Superior temporal gyrus (tissue), 1 donor: ENCODE measurements around the gene THSD4.

Experiments used
- DNase-seq: peaks from one replicate; pipeline ENCODE4 v3.0.0-alpha.2; 2016; ENCODE audit errors: extremely low spot score

The THSD4 gene

DNA sequence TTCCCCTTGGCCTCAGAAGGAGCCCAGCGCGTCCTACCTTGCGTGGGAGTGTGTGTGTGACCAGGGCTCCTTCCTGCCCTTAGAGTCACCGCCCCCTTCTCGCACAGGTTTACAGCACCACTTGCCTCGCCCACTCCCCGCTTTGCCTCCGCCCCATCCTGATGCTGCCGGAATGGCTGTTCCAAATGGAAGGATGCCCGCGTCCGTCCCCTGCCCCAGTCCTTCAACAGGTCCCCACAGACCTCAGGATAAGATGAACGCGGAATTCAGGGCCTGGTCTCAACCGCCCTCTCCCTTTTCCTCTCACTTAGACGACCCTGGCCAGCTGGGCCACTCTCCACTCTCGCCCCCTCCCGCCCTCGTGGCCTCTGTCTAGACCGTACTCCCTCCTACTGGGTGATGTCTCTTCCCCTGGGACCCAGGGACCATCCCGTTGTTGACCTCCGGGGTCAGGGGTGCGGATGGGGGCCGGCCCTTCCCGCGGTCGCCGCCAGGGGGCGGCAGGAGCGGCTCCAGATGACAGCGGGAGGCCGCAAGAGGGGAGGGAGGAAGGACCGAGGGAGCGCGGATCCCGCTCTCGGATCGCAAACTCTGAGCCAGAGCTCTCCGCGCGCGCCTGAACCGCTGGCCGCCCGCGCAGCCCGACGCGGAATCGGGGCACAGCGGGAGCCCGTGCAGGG is at the start of gene THSD4:
TSS of gene THSD4 (plus strand) at position 585 of the 680 bp plus-strand sequence.
- no peak for DNase-seq

DNA sequence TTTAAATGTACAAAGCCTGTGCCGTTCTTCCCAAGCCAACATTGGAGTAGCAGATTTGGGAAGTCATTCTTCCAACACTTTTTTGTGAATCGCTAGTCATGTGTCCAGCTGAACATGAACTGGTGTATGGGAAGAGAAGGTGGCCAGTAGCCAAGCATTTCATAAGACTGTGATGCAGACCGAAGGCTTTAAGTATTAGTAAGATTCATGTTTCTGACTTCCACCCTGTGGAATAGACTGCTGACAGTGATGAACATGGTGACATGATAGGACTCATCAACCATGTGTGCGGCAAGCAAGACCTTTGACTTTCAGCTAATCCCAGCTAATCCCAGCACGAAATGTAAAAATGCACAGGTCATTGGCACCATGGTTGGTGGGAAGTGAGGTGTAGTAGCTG is 48.3 kb upstream of the THSD4 start:
- no peak for DNase-seq

DNA sequence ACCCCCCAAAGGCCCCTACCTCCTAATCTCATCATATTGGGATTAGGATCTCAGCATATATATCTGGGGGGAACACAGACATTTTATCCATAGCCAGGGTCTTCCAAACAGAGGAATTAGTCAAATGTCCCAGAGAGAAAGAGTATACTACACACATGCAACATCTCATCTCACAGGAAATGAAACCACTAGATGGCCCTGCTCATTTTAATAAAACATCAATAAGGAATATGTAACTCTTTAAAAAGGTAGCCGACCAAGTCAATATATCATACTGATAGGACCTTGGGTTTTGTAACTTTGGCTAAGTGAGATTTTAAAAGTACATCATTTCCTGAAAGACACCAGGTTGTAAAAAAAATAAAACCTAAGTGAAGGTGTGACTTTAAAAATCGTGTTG is 45.6 kb upstream of the THSD4 start:
- DNase-seq: no peak

DNA sequence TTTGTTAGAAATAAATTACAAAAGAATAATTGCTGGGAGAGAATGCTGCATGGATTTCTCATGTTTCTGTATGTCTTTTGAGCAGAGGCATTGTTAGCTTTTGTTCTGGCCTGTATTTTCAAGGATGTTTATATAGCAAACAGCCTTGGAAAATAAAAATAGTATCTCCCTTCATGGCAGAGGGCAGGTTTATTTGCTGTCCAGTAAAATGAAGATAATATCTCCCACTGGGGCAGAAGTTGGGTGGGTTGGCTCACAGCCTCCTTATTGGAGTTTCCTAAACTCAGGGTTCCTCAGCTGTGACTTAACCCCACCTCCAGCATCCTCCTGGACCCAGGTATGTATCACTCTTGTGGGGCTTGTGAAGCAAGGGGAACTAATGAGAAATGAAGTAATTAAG is 43.7 kb upstream of the THSD4 start:
- DNase-seq: no peak

GRCh38 chr15:71072423-71072822 is 42.8 kb upstream of the THSD4 start:
- DNase-seq: no peak

DNA sequence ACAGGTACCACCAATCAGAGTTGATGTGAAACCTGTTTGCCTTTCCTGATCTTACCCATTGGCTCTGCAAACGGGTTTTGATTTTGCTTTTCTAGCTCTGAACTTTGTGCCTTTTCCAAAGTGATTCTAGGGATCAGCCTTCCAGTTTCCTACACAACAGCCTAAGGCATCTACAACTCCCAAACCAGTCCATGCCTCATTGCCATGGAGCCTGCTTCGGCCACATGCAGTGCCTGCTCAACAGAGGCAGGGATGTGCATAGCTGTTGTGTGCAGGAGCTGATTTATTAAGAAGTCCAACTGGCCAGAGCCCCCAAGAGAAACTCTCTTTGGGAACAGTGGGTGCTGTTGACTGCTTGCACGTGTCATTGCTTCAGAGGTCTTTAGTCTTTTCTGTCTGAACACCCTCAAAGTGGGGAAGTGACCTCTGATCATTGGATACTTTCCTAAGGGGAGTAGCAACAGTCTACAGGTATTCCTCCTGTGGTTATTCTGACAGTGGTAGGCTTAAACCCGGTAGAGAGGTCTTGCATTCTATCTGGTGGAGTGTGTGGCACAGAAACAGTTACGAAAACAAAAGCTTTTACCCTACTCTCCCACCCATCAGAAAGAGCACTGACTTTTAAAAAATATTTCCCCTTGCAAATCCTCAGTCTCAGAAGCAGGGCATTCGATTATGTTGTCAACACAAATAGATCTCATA is 36.6 kb upstream of the THSD4 start:
- no peak for DNase-seq

DNA sequence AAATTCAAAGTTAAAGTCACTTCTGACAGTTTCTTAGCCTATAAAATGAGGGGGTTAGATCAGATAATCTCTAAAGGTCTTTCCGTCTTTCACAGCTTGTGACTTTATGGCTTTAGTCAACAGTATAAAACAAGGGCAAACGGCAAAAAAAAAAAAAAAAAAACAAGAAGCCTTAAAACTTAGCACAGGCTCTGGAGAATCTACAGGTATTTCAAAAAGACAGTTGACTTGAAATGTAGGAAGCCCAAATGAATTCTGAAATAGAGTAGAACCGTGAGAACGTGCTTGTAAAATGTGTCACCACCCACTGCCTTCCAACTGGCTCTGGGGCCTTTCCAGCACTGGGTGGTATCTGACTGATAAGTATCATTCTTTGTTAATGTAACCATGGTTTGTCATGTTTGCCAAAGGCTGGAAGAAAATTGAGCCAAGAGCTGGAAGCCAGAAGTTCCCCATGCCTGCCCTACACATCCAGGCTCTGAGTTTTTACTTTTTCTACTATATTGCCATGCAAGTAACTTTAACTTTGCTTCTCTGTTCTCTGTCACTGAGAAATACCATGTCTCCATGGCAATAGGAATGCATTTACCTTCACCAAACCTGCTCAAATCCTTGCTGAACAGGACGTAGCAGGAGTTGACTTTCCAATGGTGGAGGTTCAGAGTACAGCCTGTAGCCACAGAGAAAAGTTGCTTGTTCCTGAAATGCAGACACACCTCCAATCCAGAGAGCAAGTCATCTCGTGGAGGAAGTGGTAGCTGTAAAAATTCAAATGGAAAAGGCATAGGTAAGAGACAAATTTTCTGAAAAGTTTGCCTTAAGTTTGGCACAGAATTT is 35.8 kb upstream of the THSD4 start:
- DNase-seq: no peak

GRCh38 chr15:71080166-71080565 is 35.1 kb upstream of the THSD4 start:
- DNase-seq: no peak

- DNase-seq: no peak
These were observed 34.6 kb upstream of the THSD4 start for GRCh38 chr15:71080705-71081104.

DNA sequence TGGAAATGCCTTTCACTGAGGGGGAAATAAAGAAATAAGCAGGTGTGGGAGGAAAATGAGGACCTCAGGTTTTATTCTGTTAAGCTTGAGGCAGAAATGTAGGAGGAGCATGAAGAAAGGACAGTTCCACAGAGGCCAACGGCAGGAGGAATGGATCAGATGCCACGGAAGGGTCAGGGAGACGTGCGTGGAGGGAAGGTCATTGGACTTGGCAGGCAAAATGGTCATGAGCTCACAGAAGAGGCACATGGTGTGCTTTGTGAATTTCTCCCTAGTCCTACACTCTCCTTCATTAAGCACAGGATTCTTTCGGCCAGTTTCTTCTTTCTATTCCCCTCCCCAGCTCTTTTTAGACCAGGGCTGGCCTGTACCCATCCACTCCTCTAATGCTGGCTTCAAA is 32.5 kb upstream of the THSD4 start:
- DNase-seq: no peak

- no peak for DNase-seq
These were observed 31.9 kb upstream of the THSD4 start for GRCh38 chr15:71083349-71083748.

GRCh38 chr15:71084264-71084663 is 31.0 kb upstream of the THSD4 start:
- DNase-seq: no peak

DNA sequence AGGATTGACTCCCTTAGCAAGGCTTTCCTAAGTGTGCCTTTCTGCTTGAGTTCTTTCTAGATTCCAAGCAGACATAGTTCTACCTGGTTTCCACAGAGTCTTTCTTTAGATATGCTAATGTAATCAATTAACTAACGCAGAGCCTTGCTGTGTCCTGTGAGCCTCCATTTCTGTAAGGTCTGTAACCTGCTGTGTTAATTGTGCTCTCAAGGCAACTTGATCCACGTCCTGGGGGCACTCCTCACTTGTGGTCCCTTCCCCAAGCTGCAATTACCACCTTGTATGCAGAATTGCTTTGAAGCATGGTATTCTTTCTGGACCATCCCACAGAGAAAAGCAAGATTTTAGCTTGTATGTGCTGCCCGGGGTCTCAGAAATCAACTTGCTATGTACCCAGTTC is 29.5 kb upstream of the THSD4 start:
- no peak for DNase-seq

DNA sequence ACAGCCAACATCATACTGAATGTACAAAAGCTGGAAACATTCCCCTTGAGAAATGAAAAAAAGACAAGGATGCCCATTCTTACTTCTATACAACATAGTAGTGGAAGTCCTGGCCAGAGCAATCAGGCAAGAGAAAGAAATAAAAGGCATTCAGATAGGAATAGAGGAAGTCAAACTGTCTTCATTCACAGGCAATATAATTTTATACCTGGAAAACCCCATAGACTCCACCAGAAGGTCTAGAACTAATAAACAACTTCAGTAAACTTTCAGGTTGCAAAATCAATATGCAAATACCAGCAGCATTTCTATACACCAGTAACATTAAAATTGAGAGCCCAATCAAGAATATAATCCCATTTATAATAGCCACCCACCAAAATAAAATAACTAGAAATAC is 27.1 kb upstream of the THSD4 start:
- no peak for DNase-seq

GRCh38 chr15:71088683-71089082 is 26.6 kb upstream of the THSD4 start:
- no peak for DNase-seq

GRCh38 chr15:71089801-71090200 is 25.5 kb upstream of the THSD4 start:
- DNase-seq: no peak

GRCh38 chr15:71091601-71092000 is 23.7 kb upstream of the THSD4 start:
- DNase-seq: no peak

DNA sequence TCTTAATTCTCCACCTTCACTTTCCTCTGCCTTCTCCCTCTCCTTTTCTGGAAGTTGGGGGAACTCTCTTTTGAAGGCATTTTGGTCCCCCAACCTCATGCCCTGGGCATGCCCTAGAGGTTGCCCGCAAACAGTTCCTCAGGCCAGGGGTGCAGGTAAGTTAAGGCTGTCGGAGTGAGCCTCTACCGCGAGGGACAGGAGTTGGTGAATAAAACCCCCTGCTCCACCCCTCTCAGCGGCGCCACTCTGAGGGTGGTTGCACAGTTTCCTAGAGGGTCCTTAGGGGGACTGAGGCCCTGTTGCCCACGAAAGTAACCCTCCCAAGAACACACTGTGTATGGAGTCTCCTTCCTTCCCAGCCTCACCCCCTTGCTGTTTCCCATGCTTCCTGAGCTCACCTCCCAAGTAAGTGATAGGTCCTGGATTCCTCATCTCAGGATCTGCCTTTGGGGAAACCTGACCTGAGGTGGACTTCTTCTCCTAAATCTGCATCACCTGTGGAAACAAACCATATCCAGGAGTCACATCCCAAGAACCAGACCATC is 23.1 kb upstream of the THSD4 start:
- DNase-seq: no peak

DNA sequence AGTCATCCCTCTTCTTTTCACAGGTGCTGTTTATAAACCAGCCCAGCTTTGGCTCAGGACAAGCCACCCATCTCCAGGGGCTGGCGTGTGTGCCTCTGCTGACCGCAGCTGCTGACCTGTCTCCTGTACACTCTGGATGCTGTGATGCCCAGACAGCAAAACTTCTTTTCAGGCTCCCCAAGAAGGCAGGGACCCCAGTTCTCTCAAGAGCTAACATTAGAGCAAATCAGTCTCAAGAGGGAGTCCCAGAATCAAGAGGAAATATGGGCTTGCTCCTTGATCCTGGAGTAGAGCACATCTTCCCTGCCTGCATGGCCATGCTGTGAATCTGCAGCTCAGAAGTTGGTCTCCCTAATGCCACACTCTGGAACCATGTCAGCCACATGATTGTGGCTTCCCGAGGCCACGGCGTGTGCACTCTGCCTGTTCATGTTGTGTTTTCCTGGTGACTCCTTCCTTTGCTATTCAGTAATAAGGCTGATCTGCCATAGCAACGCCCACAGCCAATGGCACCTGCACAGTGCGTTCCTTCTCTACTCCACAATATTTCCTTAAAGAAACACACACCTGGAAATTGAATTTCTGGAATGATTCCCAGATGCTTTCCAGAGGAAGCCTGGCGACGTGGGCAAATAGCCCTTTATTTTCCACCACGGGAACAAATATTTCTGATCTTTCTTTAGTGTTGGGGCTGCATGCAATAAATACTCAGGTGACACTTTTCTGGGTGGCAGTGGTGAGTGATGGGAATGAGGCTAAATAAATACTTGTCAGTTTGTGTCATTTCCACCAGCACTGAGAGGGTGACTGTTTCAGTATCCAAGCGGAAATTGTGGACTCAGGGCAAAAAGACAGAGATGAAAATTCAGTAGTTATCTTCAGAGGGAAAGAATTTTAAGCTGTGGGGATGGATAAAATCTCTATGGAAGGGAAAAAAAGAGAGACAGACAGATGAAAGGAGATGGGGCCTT is 21.9 kb upstream of the THSD4 start:
- no peak for DNase-seq

DNA sequence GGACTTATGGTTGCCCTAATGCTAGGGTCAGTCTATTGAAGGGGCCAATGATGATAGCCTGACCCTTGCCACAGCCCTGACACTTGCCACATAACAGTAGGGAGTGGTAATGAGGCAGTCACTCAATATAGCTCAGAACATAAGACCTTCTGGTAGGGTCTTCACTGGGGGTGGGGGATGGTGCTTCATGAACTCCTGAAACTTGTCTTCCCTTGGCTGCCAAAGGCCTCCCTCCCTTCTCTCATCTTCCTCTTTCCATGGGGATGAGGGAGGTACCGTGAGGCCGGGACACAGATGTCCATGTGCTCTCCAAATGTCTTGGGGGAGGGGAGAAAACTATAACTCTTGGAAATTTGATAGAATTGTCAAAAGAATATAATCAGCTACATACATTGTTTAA is 21.1 kb upstream of the THSD4 start:
- no peak for DNase-seq

DNA sequence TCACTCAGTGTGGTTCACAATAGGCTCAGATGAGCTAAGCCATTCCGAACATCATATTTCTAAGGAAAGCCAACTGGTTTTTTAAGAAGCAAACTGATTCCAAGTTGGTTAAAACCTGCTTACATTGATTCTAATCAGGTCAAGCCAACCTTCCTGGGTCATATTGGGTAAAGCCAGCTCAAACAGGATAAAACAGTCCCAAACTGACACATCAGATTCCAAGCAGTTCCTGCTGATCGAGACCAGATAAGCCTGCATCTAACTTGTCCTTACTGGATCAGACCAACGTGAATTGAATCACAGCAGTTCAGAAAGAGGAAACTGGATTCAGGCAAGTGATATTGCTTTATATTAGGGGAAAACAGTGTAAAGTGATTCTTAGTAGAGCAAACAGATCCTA is 18.6 kb upstream of the THSD4 start:
- no peak for DNase-seq
